ENCODE measurements around the gene SLIT3. TPM values are rescaled to one million over a fixed set of nuclear protein-coding genes. Genes with fewer than 3 reads are reported as not detected.

SLIT3 gene
- total RNA-seq, 1 donor from 2014 or later = 5.0 TPM

DNA sequence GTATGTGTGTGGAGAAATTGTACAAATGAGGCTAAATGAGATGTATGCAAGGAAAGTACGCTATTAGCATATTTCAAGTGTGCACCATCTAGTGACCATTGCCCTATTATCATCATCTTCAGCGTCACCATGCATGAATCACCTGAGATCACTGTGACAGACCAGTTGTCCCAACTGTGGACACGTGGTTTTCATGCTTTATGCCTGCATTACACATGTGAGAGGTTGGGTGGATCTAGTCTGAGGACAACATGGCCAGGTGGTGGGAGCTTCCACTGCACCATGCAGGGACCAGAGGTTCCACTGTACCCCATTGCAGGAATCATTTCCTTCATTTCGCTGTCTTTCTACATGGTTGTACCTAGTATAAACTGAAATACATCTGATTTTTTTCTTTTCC is 329.8 kb downstream of the SLIT3 start:
- Histone ChIP-seq H3K4me3 (ENCODE audit: low read depth, low read length) (no peak overlapping the region), H3K36me3 (ENCODE audit: control insufficient read depth, insufficient read depth, low read length) (no peaks in the 10 kb centered on the region), H3K27me3 (ENCODE audit: control insufficient read depth, insufficient read depth, low read length) (peaks cover 2% of the 10 kb centered on the region)
- TF ChIP-seq, protein P1, sequence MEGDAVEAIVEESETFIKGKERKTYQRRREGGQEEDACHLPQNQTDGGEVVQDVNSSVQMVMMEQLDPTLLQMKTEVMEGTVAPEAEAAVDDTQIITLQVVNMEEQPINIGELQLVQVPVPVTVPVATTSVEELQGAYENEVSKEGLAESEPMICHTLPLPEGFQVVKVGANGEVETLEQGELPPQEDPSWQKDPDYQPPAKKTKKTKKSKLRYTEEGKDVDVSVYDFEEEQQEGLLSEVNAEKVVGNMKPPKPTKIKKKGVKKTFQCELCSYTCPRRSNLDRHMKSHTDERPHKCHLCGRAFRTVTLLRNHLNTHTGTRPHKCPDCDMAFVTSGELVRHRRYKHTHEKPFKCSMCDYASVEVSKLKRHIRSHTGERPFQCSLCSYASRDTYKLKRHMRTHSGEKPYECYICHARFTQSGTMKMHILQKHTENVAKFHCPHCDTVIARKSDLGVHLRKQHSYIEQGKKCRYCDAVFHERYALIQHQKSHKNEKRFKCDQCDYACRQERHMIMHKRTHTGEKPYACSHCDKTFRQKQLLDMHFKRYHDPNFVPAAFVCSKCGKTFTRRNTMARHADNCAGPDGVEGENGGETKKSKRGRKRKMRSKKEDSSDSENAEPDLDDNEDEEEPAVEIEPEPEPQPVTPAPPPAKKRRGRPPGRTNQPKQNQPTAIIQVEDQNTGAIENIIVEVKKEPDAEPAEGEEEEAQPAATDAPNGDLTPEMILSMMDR (IDR thresholded peaks at IDR 0.05; ENCODE audit: insufficient read depth, low read length, poor library complexity, severe bottlenecking) = no peak
- no peak for DNase-seq (ENCODE audit: low read depth)

DNA sequence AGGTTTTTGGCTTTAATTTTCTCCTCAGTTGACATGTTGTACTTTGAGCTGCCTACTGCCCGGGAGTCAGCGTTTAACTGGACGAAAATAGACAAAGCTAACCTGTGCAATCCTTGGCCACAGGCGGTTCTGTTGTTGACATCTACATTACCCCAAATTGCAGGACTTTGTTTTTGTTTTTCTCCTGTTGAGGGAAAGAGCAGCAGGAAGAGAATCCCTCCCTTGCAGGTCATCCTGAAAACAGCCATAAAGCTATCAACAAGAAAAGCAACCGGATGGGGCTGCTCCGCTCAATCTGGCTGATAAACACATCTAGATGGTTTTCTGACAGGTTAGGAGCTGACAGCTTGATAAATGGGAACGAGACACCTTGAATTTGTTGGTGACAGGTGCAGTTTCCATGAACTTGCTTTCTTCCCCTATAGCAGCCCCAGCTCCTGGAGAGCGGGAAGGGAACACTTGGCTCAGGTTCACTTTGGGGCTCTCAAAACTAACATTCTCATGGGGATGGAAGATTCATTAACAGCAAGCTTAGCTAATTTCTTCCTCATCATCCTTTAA is 331.5 kb downstream of the SLIT3 start:
- Histone ChIP-seq H3K27me3 (ENCODE audit: control insufficient read depth, insufficient read depth, low read length) (peaks cover 2% of the 10 kb centered on the region), H3K36me3 (ENCODE audit: control insufficient read depth, insufficient read depth, low read length) (no peaks in the 10 kb centered on the region), H3K4me3 (ENCODE audit: low read depth, low read length) (no peak overlapping the region)
- TF ChIP-seq, protein P1 (IDR thresholded peaks at IDR 0.05; ENCODE audit: insufficient read depth, low read length, poor library complexity, severe bottlenecking) = no peak
- DNase-seq (ENCODE audit: low read depth) = no peak

DNA sequence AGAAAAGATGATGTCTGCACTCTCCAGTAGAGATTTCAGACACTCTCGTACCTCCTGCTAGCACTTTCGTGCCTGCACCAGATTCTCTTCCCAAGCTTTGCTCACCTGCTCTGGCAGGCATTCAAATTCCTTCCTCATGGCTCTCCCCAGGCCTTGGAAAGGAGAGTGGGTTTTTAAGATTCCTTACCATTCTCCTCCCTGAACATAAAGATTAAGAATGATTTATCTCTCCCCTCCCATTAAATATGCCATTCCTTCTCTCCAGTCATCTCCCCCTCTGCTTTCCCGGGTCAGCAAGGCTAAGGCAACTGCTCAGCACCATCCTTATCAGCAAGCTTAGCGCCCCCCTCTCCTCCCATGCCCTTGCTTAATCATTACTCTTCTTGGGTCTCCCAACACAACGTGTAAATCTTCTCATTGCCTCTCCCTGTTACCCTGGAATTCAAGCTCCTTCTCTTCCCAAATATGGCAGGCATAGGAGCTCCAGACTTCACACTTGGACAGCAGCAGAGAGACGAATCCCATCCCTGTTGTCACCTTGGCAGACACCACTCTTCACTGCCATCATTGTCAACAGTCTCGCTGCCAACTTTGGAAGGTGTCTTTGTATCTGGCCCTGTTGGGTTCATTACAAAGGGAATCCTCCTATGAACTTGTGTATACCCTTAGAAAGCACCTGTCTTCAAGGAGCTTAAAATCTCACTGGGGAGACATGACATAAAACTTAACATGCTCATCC is 332.9 kb downstream of the SLIT3 start:
- Histone ChIP-seq H3K4me3 (ENCODE audit: low read depth, low read length) (no peak overlapping the region), H3K36me3 (ENCODE audit: control insufficient read depth, insufficient read depth, low read length) (no peaks in the 10 kb centered on the region), H3K27me3 (ENCODE audit: control insufficient read depth, insufficient read depth, low read length) (peaks cover 2% of the 10 kb centered on the region)
- TF ChIP-seq, protein P1 (IDR thresholded peaks at IDR 0.05; ENCODE audit: insufficient read depth, low read length, poor library complexity, severe bottlenecking) = no peak
- no peak for DNase-seq (ENCODE audit: low read depth)

DNA sequence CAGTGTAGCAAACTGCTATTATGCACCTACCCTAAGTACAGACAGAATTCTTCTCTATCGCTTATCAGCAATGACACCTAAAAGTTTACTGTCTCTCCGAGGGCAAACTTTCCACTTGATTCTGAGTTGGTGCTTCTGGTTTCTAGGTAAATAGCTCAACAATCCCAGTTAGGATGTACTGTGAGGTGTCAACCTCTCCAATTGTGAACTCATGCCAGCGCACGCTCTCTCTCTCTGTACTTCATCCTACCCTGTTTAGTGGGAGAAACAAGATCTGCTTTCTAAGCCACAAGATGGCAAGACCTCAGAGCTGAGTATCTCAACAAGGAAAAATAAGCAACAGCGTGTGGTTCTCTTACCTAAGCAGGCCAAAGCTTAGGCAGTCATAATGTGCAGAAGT is 335.3 kb downstream of the SLIT3 start:
- no peak overlapping the region for H3K4me3 ChIP-seq (ENCODE audit: low read depth, low read length)
- no peak for DNase-seq (ENCODE audit: low read depth)
- TF ChIP-seq, protein P1 (IDR thresholded peaks at IDR 0.05; ENCODE audit: insufficient read depth, low read length, poor library complexity, severe bottlenecking) = no peak
- H3K36me3 ChIP-seq (ENCODE audit: control insufficient read depth, insufficient read depth, low read length) = no peaks in the 10 kb centered on the region
- peaks cover 2% of the 10 kb centered on the region for H3K27me3 ChIP-seq (ENCODE audit: control insufficient read depth, insufficient read depth, low read length)

DNA sequence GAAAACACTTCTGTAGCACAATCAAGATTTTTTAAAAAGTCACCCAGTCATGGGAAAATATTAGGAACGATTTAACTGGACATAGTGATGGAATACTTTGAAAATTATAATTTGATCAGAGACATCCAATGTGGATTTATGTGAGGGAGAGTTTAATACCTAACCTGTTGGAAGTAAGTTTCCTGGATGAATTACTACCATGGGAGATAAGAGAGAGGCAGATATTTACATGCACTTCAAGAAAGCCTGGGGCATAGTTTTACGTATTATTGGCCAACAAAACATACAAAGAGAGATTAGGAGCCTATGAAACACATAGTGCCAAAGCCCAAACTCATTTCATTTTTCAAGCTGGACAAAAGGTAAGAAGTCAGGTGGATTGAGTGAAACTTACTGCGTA is 336.8 kb downstream of the SLIT3 start:
- Histone ChIP-seq H3K4me3 (ENCODE audit: low read depth, low read length) (no peak overlapping the region), H3K27me3 (ENCODE audit: control insufficient read depth, insufficient read depth, low read length) (peaks cover 2% of the 10 kb centered on the region), H3K36me3 (ENCODE audit: control insufficient read depth, insufficient read depth, low read length) (no peaks in the 10 kb centered on the region)
- DNase-seq (ENCODE audit: low read depth) = no peak
- TF ChIP-seq, protein P1 (IDR thresholded peaks at IDR 0.05; ENCODE audit: insufficient read depth, low read length, poor library complexity, severe bottlenecking) = no peak
